ENCODE measurements around the gene APBB1.

Gene APBB1

DNA sequence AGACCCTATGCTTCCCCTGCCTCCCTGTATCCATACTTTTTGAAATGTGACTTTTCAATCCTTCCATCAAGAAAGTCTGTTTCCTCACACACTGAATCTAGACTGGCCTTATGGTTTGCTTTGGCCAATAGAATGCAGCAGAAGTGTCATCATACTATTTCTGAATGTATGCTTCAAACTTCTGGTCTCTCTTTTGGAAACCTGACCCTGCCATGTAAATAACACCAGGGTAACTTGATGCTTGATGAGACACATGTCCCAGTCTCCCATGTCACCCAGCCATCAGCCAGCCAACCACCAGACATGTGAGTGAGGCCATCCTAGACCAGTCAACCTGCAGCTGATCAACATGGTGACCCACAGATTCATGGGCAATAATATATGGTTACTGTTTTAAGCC, 68.9 kb downstream of the APBB1 start:
- no peak overlapping the region for H3K4me3 ChIP-seq
- no peak for DNase-seq (ENCODE audit: low spot score)
- no peak overlapping the region for H3K27ac ChIP-seq
- TF ChIP-seq, protein P1, sequence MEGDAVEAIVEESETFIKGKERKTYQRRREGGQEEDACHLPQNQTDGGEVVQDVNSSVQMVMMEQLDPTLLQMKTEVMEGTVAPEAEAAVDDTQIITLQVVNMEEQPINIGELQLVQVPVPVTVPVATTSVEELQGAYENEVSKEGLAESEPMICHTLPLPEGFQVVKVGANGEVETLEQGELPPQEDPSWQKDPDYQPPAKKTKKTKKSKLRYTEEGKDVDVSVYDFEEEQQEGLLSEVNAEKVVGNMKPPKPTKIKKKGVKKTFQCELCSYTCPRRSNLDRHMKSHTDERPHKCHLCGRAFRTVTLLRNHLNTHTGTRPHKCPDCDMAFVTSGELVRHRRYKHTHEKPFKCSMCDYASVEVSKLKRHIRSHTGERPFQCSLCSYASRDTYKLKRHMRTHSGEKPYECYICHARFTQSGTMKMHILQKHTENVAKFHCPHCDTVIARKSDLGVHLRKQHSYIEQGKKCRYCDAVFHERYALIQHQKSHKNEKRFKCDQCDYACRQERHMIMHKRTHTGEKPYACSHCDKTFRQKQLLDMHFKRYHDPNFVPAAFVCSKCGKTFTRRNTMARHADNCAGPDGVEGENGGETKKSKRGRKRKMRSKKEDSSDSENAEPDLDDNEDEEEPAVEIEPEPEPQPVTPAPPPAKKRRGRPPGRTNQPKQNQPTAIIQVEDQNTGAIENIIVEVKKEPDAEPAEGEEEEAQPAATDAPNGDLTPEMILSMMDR (IDR thresholded peaks at IDR 0.05), result no peak

DNA sequence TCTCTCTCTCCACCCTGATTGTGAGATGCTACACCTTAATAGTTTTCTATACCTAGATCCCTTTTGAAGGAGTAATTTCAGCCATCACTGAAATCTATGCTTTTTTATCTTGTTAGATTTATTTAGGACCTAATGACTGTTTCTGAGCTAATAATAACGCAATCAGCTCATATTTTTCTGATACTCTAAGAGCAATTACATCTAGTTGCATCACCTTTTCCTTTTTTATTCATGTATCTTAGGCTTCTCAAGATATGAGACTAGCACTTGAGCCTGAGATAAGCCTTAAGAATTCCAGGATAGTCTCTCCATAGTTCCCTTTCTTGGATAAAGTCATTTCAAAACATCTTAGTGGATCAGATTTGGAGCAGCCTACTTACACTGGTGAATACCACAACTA, 73.5 kb downstream of the APBB1 start:
- Histone ChIP-seq H3K27ac (no peak overlapping the region), H3K4me3 (no peak overlapping the region)
- DNase-seq (ENCODE audit: low spot score), result no peak
- TF ChIP-seq, protein P1 (IDR thresholded peaks at IDR 0.05), result no peak
